H1 (cell line): ENCODE measurements around the gene FRMD4A. TPM values are rescaled to one million over a fixed set of nuclear protein-coding genes. Genes with fewer than 3 reads are reported as not detected.

Experiments
- ASH2L ChIP-seq: fragments of 200-600, 300-600 bp; sonication (generic); IDR thresholded peaks from one replicate; pipeline ENCODE4 v1.7.1; 2017; ENCODE audit warnings: low read length
- CHD7 ChIP-seq: fragments of 300-600 bp; sonication (generic); IDR thresholded peaks from 2 replicates; pipeline ENCODE4 v1.7.1; 2012; ENCODE audit warnings: low read length, moderate library complexity, mild to moderate bottlenecking, inconsistent platforms; ENCODE audit not compliant: insufficient replicate concordance
- HDAC2 ChIP-seq, 2 experiments: fragments of 300-600 bp in 1 of 2; sonication (generic) in 1 of 2; IDR thresholded peaks; 2 replicates each; pipeline ENCODE4 v1.6.1; 2011 to 2012; ENCODE audit warnings: low read depth in 2 of 2, low read length in 2 of 2, mild to moderate bottlenecking in 2 of 2, moderate library complexity in 2 of 2, borderline replicate concordance in 1 of 2, inconsistent platforms in 1 of 2
- polyA plus RNA-seq, 7 experiments: library from polyadenylated mRNA; depleted of rRNA in 3 of 7; stranded (reverse) in 5 of 7; unstranded in 2 of 7; fragments of >200 nt in 5 of 7; fragments of 200-250 nt in 2 of 7; gene quantifications; 1 replicate in 5 of 7; 2 replicates in 1 of 7; 4 replicates in 1 of 7; pipeline versions ENCODE4 v1.2.1 to v1.2.3, GENCODE V29; 2011 to 2013; ENCODE audit warnings: missing spikeins in 2 of 7, mixed read lengths in 2 of 7
- total RNA-seq: library from RNA; stranded (reverse); fragmentation: NEBNext Ultra II Directional; extraction: Animal tissue kit (Norgen Biotek cat#: 25700); gene quantifications from 2 replicates; pipeline ENCODE4 v1.2.1, GENCODE V29; 2021

FRMD4A gene
- total and polyA plus RNA-seq, 2 of the 8 experiments (the other 6 are each of a cell fraction or from before 2014, with no cell fraction given) = 38.6 to 39.6 TPM

GRCh38 chr10:13643016-13643415, 687.7 kb downstream of the FRMD4A start (continued):
- no peak for TF ChIP-seq CHD7
- no peak for TF ChIP-seq ASH2L
- TF ChIP-seq HDAC2 (IDR thresholded peaks at IDR 0.05; ENCODE audit: borderline replicate concordance in 1 of 2, low read depth in 2 of 2, low read length in 2 of 2) = no peak
